ENCODE measurements around the gene CEPT1. TPM values are rescaled to one million over a fixed set of nuclear protein-coding genes. Genes with fewer than 3 reads are reported as not detected.

Gene CEPT1
- total RNA-seq, 1 donor from 2014 or later: 23.7 TPM

DNA sequence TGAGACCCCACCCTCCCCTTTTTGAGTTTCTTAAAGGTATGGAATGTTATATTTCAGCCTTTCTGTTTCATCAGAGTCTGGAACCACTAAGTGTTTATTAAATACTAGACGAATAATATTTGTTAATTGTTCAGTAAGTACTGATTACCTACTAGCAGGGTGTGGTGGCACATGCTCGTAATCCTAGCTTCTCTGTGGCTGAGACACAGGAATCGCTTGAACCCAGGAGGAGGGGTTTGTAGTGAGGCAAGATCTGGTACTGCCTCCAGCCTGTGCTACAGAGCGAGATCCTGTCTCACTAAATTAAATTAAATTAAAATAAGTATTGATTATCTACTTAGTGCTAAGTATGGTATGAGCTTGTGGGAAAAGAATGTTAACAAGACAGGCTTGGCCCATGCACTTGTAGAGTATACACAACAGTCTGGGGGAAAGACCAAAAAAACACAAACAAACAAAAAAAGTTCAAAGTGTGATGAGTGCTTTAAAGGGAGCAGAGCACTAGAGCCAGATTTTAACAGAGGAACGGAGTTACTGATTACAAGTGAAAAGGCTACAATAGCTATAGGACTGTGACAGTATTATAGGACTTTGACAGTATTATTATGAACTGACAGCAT lies 2.4 kb downstream of the CEPT1 start:
- H3K36me3 ChIP-seq (ENCODE audit: control insufficient read depth, insufficient read depth, low read length): no peaks in the 10 kb centered on the region
- H3K27me3 ChIP-seq (ENCODE audit: control insufficient read depth, insufficient read depth, low read length): no peaks in the 10 kb centered on the region
- H3K4me3 ChIP-seq (ENCODE audit: low read depth, low read length): no peak overlapping the region
- no peak for DNase-seq (ENCODE audit: low read depth)
- TF ChIP-seq, protein P1, sequence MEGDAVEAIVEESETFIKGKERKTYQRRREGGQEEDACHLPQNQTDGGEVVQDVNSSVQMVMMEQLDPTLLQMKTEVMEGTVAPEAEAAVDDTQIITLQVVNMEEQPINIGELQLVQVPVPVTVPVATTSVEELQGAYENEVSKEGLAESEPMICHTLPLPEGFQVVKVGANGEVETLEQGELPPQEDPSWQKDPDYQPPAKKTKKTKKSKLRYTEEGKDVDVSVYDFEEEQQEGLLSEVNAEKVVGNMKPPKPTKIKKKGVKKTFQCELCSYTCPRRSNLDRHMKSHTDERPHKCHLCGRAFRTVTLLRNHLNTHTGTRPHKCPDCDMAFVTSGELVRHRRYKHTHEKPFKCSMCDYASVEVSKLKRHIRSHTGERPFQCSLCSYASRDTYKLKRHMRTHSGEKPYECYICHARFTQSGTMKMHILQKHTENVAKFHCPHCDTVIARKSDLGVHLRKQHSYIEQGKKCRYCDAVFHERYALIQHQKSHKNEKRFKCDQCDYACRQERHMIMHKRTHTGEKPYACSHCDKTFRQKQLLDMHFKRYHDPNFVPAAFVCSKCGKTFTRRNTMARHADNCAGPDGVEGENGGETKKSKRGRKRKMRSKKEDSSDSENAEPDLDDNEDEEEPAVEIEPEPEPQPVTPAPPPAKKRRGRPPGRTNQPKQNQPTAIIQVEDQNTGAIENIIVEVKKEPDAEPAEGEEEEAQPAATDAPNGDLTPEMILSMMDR (IDR thresholded peaks at IDR 0.05; ENCODE audit: insufficient read depth, low read length, poor library complexity, severe bottlenecking): no peak

DNA sequence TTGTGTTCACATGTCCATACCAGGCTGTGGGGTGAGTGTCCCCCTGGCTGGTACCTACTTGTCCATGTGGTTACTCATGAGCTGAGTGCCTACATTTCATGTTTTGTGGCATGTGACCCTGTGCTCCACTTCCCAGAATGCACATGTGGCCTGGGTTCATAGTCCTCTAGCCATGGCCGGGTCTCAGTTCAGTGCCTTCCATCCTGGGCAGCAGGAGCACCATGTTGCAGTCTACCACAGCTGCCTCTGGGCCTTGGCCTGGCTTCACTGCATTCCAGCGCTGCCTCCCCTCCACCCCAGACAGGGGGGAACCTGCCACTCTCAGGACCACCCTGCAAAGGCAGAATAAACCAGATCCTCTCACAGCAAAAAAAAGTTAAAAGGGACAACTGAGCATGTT lies 5.5 kb downstream of the CEPT1 start:
- Histone ChIP-seq H3K4me3 (ENCODE audit: low read depth, low read length) (no peak overlapping the region), H3K27me3 (ENCODE audit: control insufficient read depth, insufficient read depth, low read length) (no peaks in the 10 kb centered on the region), H3K36me3 (ENCODE audit: control insufficient read depth, insufficient read depth, low read length) (no peaks in the 10 kb centered on the region)
- DNase-seq (ENCODE audit: low read depth): no peak
- TF ChIP-seq, protein P1 (IDR thresholded peaks at IDR 0.05; ENCODE audit: insufficient read depth, low read length, poor library complexity, severe bottlenecking): no peak

DNA sequence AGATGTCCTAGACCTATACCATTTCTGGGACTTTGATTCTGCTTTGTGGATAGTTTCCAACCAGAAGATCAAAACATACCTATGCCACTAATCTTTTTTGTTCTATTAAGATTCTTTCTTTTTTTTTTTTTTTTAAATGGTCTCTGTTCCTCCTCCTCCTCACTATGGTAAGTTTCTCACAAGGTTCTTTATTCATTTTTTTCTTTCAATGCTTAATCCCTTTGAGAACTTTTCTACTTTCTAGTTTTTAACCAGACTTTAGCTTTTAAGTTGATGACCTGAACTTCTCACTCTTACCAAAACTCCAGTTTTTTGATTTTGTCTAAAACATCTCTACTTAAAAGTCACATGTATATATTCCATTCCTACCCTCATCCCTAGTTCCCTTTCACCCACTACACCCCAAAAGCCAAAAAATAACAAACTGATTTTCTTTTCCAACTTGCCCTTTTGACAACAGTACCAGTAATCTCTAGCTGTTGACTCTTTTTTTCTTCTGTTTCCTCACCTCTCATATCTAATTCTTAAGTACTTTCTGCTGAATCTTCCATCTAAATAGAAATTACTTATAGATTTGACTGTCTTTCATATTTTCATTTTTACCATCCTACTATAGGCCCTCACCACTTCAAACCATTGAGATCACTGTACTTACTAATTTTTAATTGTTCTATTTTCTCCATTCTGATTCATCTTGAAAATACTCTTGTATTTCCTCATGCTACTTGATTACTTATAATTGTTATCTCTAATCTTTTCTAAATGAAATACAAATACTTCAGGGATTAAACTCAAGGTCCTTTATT lies 6.1 kb downstream of the CEPT1 start:
- TF ChIP-seq, protein P1 (IDR thresholded peaks at IDR 0.05; ENCODE audit: insufficient read depth, low read length, poor library complexity, severe bottlenecking): no peak
- Histone ChIP-seq H3K27me3 (ENCODE audit: control insufficient read depth, insufficient read depth, low read length) (no peaks in the 10 kb centered on the region), H3K36me3 (ENCODE audit: control insufficient read depth, insufficient read depth, low read length) (no peaks in the 10 kb centered on the region), H3K4me3 (ENCODE audit: low read depth, low read length) (no peak overlapping the region)
- no peak for DNase-seq (ENCODE audit: low read depth)

DNA sequence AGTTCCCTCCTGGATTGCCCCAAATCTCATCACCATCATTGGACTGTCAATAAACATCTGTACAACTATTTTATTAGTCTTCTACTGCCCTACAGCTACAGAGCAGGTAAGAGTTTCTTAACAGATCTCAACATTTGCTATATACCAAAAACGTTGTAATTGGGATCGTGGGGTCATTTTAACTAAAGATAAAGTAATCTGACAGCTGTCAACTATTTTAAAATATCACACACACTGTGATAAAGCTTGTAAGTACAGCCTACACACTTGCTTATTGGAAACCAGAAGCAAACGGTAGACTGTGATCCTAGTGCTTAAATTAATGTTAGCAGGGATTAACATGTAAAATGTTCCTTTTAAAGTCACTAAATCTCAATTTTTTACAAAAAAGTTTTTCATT lies 7.9 kb downstream of the CEPT1 start:
- TF ChIP-seq, protein P1 (IDR thresholded peaks at IDR 0.05; ENCODE audit: insufficient read depth, low read length, poor library complexity, severe bottlenecking): no peak
- no peaks in the 10 kb centered on the region for H3K27me3 ChIP-seq (ENCODE audit: control insufficient read depth, insufficient read depth, low read length)
- no peak overlapping the region for H3K4me3 ChIP-seq (ENCODE audit: low read depth, low read length)
- no peaks in the 10 kb centered on the region for H3K36me3 ChIP-seq (ENCODE audit: control insufficient read depth, insufficient read depth, low read length)
- no peak for DNase-seq (ENCODE audit: low read depth)

DNA sequence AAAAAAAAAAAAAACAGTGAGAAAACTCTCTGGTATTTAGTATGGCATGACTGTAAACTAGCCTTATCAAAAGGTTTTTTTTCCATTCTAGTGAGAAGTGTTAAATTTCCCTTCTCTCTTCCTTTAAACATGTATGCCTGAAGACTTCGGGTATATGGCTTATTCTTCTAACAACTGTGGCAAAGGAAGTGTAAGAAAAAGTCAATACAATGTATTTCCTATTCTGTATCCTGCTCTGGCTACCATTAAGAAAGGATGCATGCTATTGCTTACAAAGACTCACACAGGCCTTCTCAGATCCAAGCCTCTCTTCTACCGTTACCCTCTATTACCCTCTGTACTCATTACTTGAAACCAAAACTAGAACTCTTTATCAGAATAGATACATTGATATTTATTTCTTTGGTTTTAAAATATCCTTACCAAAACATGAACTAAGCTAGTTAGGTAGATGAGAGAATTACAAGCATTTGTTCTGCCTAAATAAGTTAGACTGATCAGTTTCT lies 8.4 kb downstream of the CEPT1 start:
- DNase-seq (ENCODE audit: low read depth): no peak
- TF ChIP-seq, protein P1 (IDR thresholded peaks at IDR 0.05; ENCODE audit: insufficient read depth, low read length, poor library complexity, severe bottlenecking): no peak
- H3K4me3 ChIP-seq (ENCODE audit: low read depth, low read length): no peak overlapping the region
- no peaks in the 10 kb centered on the region for H3K36me3 ChIP-seq (ENCODE audit: control insufficient read depth, insufficient read depth, low read length)
- H3K27me3 ChIP-seq (ENCODE audit: control insufficient read depth, insufficient read depth, low read length): no peaks in the 10 kb centered on the region
